Midbrain (tissue), 1 donor: ENCODE data around the gene ANXA2.
"Not testable (repeated sequence)": the region's sequence is repeated elsewhere in the genome, so short reads cannot be mapped to it uniquely, and the experiment has no call there.

Source experiments
- DNase-seq: peaks from one replicate; lab custom pipeline; 2025; lab: John Stamatoyannopoulos, UW

Gene ANXA2

DNA sequence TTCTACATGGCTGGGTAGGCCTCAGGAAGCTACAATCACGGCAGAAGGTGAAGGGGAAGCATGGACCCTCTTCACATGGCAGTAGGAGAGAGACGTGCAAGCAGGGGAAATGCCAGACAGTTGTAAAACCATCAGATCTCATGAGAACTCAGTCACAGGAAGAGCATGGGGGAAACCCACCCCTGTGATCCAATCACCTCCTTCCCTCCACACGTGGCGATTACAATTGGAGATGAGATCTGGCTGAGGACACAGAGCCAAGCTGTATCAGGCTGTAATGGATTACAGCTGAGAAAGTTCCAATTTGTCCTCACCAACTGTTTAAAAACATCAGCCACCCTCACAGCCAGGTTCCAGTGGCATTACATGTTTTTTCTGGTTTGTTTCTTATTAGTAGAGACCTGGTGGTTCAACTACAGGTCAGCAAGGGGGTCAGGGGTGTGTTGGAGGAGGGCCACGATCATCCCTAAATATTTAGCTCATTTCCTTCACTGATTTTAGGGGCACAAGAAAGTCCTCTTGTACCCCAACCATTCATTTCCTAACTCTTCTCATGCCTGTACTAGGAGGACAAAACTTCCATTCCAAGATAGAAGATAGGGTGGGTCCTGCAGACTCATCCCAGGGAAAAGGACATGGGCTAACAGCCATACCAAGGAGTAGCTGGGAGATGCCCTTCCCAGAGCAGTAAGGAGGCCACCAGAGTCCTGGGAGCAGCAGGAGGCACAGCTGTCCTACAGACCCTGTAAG lies 54.4 kb downstream of the ANXA2 start:
- no peak for DNase-seq

DNA sequence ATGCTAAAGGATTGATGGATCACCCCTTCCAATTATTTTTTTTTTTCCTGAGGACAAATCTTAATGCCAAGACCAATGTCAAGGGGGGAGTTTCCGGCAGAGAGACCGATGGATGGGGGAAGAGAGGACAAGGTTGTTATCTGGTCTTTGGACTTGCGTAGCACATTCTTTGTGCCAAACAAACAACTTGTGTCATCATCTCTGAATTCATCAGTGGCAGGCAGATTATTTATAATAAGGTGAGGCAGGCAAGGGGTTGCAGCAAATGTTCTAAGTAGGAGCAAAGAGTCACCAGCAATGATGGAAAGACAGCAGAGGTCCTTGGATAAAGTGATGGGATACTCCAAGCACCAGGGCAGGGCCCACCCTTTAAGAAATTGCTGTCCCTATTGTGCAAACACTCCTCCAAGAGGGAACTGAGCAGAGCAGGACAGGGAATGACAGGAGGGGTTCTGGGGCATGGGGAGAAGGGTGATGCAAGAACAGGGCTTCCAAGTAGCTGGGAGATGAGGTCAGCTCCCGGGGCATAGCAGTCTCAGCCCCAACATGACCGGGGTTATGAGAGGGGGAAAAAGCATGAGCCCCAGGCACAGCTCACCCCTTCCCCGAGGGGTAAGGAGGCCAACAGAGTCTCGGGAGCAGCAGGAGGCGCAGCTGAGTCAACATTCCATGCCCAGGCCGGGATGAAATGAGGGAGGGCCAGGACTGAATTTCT lies 57.4 kb downstream of the ANXA2 start:
- DNase-seq = no peak

DNA sequence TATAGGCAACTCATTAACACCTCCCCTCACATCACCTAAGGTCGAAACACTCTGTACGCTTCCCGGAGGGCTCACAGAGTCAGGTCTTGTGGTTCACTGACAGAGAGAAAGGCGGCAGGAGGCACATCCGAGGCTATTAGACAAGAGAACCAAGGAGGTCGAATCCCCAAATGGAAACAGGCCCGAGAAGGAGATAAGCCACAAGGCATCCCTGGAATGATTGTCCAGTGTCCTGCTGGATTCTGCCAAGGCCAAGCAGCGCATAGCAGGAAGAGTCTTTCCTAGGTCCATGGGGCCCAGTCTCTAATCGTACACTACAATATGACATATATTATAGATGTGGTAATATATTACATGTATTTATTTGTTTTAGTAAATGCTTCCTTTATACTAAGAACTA lies 58.5 kb downstream of the ANXA2 start:
- DNase-seq = no peak

DNA sequence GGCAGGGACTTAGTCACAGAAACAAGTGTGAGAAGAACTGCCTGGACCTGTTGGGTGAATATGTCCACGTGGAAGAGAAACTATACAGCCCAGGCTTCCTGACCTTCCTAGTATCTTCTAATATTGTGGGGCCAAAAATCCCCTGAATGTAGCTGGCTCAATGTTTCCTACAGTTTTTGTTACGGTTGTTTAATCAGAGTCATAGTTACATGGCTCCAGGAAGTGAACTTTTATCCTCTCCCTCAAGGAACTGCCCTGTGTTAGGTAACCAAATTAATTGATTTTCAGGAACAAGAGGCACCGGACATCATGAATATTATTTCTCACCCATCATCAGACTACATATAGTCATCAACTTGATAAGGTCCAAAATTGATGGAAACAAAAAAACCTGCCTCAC lies 59.0 kb downstream of the ANXA2 start:
- no peak for DNase-seq

DNA sequence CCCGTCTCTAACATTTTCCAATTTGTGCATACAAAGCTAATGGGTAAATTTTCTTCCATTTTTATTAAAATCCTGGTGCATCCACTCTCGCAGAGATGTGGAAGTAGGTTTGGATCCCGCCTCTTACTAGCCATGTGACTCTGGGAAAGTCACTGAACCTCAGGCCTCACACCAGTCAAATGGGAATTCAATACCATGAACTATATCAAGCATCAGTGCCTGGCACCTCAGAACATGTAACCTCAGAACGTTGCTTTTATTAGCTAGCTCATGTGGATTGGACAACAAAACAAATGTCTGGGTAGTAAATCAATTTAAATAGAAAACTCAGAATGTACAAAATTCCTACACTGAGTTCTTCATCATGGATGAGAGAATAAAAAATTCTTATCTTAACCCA lies 60.7 kb downstream of the ANXA2 start:
- DNase-seq = no peak

DNA sequence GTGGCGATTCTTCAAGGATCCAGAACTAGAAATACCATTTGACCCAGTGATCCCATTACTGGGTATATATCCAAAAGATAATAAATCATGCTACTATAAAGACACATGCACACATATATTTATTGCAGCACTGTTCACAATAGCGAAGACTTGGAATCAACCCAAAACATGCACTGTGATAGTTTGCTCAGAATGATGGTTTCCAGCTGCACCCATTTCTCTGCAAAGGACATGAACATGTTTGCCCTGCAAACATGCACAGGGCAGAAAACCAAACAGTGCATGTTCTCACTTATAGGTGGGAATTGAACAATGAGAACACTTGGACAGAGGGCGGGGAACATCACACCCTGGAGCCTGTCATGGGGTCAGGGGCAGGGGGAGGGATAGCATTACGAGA lies 62.5 kb downstream of the ANXA2 start:
- not testable (repeated sequence) for DNase-seq

DNA sequence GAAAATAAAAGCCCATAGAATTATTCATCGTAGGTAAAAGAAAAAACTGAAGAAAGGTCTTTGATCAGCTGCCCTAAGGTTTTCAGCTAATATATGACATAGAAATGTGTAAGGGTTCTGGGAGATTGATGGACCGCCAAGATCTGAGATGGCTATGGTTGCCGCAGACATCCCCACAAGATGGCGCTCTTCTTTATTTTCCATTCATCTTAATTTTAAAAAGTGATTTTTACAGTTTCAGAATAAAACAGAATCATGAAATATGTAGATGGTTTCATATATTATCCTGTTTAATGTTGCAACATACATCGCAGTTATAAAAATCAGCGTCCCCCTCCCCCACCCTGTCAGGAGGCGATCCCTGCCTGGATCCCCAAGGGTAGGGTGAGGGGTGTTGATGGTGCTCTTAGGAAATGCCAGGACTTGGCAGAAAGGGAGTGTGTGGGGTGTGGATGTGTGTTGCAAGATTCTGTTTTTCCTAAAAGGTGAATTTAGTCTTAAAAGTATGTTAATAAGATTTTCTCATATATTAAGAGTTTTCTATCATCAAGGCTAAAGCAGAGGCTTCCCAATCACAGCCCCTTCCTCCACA lies 68.8 kb downstream of the ANXA2 start:
- DNase-seq = no peak

DNA sequence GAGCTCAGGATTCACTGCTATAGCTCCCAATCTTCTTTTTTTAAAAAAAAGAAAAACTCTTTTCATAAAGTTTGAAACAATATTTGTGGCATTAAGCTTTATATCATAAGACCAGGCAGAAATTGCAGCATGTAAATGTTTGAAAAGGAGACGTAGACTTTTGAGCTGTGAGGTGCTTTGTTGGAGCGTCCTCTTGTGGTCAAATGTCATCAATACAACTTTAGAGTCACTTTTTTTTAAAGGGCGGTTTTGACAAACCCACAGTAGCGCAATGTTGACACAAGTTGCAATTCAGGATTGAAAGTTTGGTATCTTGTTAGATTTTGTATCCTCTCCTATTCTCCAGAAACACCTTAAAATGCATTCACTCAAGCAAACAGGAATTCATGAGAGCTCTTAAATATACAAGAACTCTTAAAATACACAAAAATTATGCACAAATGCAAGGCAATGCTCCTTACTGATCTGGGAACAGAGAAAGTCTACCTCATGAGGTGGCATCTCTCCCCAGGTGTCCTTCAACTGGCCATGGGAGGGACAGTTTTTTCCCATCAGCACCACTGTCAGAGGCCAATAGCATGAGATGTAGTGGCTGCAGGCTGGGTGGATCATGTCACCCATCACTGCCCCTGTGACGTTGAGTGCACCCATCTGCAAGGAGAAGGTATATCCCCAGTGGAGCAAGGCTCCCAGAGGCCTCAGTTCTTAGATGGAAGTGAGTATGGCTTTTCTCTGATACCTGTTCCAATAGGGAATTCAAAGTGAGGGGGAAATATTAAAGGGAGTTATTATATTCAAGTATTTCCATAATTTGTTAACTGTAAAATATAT lies 70.7 kb downstream of the ANXA2 start:
- DNase-seq = peak; percentile 70

DNA sequence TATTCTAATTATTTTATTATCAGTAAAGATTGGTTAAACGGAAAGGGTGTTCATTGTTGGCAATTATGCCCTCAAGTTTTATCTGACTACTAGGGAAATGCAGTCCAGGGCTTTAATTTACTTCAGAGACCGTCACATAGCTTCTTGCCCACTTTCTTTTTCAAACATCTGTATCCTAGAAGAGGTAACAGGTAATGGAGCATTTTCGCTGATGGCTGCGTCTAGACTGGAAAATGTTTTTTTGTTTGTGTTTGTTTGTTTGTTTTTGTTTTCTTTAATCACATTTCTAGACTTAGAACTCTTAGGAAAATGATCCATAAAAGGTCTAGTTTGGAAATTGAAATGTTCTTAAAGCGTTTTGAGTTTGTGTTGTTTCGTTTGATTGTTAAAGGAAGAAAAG lies 71.4 kb downstream of the ANXA2 start:
- DNase-seq = no peak

DNA sequence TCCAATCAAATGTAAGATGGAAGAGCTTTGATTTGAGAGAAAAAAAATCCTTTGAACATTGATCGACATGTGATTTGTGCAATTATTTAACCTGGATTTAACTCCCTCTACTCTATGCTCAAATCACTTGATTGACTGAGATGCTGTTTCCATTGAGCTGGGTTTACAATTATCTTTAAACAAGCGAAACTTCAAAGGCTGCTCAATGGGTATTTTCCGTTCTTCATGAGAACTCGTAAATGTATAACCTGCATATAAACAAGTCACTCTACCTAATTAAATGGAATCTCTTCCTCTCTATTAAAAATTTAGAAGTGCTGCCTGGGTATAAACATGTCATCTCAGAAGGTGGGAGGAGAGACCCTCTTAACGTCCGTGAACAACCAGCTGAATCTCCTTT lies 71.9 kb downstream of the ANXA2 start:
- no peak for DNase-seq

DNA sequence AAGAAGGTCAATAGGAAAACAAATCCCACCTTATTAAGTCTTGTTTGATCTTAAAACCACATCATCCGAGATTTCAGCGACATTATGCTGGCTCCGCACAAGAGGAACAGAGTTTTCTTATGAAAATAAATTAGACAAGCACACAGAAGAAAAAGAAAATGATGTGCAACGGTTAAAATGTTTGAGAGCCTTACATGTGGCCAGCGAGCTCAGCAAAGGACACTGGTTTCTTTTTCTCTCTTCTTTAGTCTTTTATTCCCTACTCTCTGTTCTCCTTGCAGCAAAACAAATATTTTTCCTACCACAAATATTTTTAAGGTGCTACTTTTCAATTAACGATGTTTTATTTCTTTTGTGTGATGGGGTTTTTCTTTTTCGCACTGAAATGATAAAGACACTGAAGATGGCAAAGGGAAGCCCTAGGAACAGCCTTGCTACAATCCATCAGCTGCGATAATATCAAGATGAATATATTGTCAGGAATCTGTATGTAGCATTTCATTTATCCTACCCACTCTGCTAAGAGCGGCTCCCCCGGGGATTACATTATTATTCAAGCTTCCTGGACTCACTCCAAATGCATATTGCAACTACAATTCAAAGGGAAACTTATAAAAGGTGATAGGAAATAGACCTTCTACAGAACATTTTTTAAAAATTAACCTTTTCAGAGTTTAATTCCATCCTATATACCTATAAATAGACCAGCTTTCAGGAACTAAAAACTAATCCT lies 72.9 kb downstream of the ANXA2 start:
- DNase-seq = no peak

DNA sequence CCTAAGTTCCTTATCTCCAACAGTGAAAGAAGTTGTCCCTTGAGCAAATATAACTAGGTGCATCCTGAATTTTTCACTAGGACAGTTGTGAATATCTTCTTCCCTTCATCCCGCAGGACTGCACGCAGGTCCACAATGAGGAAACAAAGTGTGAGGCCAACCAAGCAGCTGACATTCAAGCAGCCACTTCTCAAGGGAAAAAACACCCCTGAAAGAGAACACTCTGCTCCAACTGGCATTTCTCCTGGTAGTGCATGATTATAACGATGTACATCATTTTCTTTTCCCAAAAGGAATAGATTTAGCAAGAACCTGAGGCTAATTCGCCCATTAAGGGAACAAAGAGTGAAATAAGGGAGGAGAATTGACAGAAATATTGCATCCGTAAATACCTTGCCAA lies 74.5 kb downstream of the ANXA2 start:
- no peak for DNase-seq

DNA sequence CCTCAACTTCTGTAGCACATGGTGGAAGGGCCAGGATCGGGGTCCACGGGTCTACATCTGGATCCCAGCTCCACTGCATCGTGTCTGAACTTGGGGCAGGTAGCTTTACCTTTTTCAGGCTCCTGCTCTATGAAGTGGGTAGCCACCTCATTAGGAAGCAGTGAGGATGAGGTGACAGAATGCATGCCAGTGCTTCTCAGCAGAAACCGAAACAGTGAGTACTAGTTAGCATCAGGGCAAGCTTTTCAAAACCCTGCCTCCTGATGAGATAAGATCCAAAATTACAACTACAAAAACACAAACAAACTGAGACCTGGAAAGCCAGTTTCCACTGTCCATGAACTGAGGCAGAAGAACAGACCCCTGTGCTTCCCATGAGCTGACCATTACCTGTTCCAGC lies 77.4 kb downstream of the ANXA2 start:
- no peak for DNase-seq

DNA sequence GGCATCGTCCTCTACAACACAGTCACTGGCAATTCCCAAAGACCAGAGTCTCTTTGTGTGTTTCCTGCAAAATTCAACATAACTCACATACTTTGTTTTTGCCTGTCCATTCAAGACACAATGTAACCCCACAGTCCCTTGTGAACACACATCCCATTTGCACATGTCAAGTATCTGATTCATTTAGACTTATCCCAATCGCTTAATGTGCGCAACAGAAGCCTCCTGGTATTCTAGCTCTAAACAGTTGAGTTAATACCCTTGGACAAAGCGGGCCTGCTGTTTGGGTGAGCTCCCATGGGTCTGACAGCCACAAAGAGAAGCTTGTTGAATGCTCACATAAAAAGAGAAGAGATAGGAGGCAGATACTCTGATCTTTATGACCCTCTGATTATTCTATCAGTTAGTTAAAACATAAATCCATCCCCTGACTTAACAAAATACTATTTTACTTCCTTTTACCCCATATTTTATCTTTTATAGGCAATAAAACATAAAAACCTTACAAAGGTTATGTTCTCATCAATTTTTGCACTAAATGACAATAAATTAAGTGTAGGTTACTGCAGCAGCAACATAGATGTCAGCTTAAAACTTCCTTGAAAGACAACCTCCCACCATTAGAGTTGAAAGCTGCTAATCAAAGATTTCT lies 79.4 kb downstream of the ANXA2 start:
- no peak for DNase-seq

DNA sequence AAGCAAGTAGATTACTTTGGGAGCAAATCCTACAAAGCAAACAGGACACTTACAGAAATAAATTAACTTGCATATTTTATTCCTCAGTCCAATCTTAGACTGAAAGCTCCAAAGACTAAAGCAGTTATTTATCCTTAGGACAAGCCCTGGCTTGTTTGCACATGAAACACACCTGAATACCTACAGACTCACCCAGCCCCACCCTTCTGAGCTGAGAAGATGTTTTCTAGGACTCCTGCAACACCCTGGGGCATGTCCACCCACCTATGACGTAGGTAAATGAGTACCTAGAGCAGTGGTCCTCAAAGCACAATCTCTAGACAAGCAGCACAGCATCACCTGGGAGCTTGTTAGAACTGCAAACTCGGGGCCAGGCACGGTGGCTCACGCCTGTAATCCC lies 80.8 kb downstream of the ANXA2 start:
- DNase-seq = no peak

DNA sequence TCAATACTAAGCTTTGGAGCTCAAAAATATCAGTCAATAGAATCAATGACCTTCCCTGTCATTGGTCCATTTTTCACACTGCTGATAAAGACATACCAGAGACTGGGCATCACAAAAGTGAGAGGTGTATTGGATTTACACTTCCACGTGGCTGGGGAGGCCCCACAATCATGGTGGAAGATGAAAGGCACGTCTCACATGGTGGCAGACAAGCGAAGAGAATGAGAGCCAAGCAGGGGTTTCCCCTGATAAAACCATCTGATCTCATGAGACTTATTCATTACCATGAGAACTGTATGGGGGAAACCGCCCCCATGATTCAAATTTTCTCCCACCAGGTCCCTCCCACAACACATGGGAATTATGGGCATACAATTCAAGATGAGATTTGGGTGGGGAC lies 81.9 kb downstream of the ANXA2 start:
- DNase-seq = no peak

DNA sequence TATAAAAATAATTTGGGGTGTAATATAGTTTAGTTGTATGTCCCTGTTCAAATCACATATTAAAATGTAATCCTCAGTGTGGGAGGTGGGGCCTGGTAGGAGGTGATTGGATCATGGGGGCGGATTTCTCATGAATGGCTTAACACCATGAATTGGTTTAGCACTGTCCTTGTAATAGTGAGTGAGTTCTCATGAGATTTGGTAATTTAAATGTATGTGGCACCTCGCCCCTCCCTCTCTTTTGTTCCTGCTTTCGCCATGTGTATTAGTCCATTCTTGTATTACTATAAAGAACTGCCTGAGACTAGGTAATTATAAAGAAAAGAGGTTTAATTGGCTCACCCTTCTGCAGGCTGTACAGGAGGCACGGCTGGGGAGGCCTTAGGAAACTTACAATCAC lies 83.9 kb downstream of the ANXA2 start:
- no peak for DNase-seq

DNA sequence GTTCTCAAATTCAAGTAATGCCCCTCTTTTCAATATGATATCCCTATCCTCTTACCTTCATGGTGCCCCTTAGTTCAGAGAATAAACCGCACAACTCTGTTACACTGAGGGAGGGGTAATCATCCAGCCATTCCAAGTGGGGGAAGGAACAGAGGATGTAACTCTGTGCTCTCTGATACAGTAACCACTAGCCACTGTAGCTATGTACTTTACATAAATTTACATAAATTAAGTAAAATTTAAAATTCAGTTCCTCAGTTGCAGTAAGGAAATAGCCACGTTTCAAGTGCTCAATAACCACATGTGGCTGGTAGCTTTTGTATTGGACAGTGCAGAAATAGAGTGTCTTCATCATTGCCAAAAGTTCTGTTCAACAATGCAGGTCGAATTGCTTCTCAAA lies 90.8 kb downstream of the ANXA2 start:
- DNase-seq = no peak

DNA sequence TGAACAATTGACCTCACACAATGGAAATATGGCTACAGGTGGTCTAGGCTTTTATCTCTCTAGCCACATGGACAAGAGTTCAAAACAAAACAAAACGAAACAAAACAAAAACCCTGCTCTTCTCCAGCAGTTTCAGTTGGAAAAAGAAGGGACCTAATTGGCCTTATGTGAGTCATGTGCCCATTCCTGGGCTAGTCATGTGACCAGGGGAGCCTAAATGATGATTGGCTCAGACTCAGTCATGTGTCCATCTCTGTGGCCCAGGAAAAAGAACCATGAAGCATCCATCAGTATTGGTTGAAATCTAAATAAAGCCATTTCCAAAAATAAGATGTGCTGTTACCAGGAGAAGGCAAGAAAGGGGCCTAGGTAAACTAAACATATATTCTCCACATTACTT lies 96.8 kb downstream of the ANXA2 start:
- no peak for DNase-seq

DNA sequence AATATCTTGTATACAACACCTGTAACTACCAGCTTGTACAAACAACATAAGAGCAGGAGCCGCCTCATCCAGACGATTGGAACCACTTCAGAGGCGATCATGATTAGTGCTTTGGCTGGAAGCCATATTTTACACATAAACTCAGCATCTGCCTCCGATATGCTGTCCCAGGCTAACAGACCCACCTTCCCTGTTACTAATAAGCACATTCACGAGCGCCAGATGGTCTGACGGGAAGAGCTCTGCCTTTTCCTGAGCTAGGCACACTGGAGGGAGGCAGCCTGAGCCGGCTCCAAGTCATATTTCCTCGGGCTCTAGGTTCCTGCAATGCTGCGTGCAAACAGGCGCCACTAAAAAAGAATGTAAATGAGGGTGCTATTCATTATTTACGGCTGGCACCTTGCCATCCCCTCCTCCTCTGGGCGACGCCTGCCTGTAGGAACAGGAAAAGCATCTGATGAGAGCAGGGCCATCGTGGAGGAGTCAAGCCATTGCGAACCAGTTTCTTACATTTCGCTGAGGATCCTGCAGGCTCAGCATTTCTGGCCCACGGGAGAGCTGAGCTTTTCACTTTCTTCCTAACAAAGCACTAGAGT lies 98.2 kb downstream of the ANXA2 start:
- DNase-seq = peak; percentile 53
